Measurements from ENCODE around the gene ENDOG. TPM values are rescaled to one million over a fixed set of nuclear protein-coding genes. Genes with fewer than 3 reads are reported as not detected.
"Not testable (repeated sequence)": the region's sequence is repeated elsewhere in the genome, so short reads cannot be mapped to it uniquely, and the experiment has no call there.

ENDOG gene
- total RNA-seq, 2 experiments from 2014 or later = 19.0 to 22.3 TPM

DNA sequence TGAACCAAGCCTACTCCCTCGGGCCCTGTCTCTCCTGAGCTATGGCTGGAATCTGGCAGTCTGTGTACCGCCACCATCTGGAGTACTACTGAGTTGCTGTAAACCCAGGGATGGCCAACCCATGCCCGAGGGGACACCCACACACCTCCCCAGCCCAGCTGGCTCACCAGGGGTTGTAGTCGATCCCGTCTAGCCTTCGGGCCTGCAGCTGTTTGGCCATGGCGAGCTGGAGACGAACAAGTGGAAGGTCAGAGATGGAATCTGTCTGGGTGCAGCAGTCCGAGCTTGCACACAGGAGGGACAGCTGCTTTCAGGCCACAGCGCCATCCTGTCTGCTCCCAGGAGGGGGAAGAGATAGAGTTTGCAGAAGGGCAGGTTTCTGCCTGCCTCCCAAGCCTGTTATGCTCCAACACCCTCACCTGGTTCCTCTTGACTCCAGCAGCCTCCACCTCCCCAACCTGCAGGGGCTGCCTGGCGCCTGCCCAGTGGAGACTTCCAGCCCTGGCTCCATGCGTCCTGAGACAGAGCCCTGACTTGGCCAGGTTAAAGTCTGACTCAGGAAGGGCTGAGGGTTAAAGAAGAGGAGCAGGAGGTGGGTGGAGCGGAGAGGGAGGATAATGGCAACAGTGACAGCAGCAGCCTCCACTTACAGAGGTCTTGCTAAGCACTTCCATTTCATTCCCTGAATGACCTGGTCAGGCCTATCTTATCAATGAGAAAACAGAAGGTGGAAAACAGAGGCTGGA, 27.1 kb downstream of the ENDOG start:
- no peaks in the 10 kb centered on the region for H3K4me1 Mint-ChIP-seq
- CTCF ChIA-PET = interaction anchor here (2.4 to 2.7 kb wide), 2 partner anchors 27 to 82 kb away, joined by 6 to 8 read pairs; partner anchors contain the start of gene ENDOG
- ATAC-seq = no peak
- H3K27me3 Mint-ChIP-seq = no peaks in the 10 kb centered on the region
- peaks cover 6% of the 10 kb centered on the region for H3K36me3 Mint-ChIP-seq
- H3K4me3 Mint-ChIP-seq = no peak overlapping the region
- no peak for DNase-seq
- peaks cover 4% of the 10 kb centered on the region for H3K9me3 Mint-ChIP-seq (ENCODE audit: low read depth)
- no peak overlapping the region for H3K27ac Mint-ChIP-seq

DNA sequence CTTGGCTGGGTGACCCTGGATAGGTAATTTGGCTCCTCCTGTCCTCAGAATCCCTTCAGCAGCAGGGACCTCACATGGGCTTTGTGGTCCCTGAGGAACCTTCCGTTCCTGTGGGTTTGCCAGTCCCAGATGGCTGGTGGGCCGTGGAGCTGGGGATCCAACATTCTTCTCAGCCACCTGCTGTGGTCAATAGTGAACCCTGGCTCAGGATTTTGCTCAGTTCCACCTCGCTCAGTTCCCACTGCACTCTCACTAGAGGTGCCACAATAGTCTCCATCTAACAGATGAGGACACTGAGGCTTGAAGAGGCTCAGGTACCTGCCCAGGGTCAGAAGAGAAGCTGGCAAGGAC, 28.4 kb downstream of the ENDOG start:
- Mint-ChIP-seq H3K4me3 (no peak overlapping the region), H3K9me3 (ENCODE audit: low read depth) (peaks cover 4% of the 10 kb centered on the region), H3K27ac (no peak overlapping the region), H3K4me1 (no peaks in the 10 kb centered on the region), H3K27me3 (no peaks in the 10 kb centered on the region), H3K36me3 (peaks cover 14% of the 10 kb centered on the region)
- CTCF ChIA-PET = interaction anchor here (1.2 to 2.7 kb wide), 3 partner anchors 17 to 81 kb away, joined by 4 to 6 read pairs (median 4); partner anchors contain the start of gene SPOUT1
- ATAC-seq (no peak), DNase-seq (no peak)

DNA sequence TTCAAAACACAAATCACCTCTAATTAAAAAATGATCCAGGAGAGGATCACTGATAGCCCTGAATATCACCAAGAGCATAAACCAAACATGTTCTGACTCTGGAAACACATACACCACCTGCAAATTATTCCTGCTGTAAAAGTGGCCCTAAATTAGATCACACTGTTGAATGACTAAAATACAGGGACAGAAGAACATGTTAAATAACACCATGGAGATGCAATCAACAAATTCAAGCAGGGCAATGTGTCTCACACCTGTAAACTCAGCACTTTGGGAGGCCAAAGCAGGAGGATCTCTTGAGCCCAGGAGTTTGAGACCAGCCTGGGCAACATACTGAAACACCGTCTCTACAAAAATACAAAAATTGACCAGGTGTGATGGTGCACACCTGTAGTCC, 29.5 kb downstream of the ENDOG start:
- DNase-seq (no peak), ATAC-seq (no peak)
- CTCF ChIA-PET = interaction anchor here (1.5 kb wide), 1 partner anchor 16 kb away, joined by 4 read pairs; no protein-coding TSS in a partner anchor
- peaks cover 4% of the 10 kb centered on the region for H3K9me3 Mint-ChIP-seq (ENCODE audit: low read depth)
- no peak overlapping the region for H3K27ac Mint-ChIP-seq
- no peaks in the 10 kb centered on the region for H3K4me1 Mint-ChIP-seq
- H3K4me3 Mint-ChIP-seq = no peak overlapping the region
- H3K27me3 Mint-ChIP-seq = no peaks in the 10 kb centered on the region
- peaks cover 13% of the 10 kb centered on the region for H3K36me3 Mint-ChIP-seq

DNA sequence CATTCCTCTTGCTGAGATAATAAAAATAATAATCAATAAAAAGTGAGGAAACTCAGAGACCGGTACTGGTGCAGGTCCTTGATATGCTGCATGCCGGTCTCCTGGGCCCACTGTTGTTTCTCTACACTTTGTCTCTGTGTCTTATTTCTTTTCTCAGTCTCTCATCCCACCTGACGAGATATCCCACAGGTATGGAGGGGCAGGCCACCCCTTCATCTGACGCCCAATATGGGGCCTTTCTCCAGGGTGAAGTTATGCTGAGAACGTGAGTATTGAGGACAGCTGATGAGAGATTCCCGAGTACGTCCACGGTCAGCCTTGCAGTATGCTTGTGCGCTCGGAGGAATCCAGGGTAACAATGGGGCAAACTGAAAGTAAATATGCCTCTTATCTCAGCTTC, 32.7 kb downstream of the ENDOG start:
- H3K36me3 Mint-ChIP-seq = peaks cover 13% of the 10 kb centered on the region

DNA sequence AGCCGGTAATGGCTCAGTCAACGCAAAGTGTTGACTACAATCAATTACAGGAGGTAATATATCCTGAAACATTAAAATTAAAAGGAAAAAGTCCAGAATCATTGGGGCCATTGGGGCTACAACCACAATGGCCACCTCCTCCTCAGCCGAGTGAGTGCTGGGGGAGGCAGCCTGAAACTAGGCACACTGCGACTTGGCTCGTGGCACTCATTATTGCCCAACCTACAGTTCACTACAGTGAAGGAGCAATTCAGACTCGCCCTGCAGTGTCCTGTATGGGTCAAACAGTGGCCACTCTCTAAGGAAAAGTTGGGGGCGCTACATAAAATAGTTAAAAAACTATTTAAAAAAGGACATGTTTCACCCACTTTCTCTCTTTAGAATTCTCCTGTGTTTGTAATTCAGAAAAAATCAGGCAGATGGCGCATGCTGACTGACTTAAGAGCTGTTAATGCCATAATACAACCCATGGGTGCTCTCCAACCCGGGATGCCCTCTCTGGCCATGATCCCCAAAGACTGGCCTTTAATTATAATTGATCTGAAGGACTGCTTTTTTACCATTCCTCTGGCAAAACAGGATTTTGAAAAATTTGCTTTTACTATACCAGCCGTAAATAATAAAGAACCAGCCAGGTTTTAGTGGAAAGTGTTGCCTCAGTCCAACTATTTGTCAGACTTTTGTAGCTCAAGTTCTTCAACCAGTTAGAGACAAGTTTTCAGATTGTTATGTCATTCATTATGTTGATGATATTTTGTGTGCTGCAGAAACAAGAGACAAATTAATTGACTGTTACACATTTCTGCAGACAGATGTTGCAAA, 33.7 kb downstream of the ENDOG start:
- not testable (repeated sequence) for H3K27me3 Mint-ChIP-seq; H3K4me3 Mint-ChIP-seq; H3K27ac Mint-ChIP-seq; H3K9me3 Mint-ChIP-seq (ENCODE audit: low read depth); DNase-seq; H3K4me1 Mint-ChIP-seq
- CTCF ChIA-PET = interaction anchor here (0.7 to 3.1 kb wide), 8 partner anchors 11 to 295 kb away, joined by 3 to 25 read pairs (median 3); partner anchors contain the start of genes DOLPP1 and ENDOG
- H3K36me3 Mint-ChIP-seq = peaks cover 13% of the 10 kb centered on the region
- ATAC-seq = peak; percentile 42

More for the DNA sequence above, 32.7 kb downstream of the ENDOG start:
- CTCF ChIA-PET = interaction anchor here (1.5 to 1.7 kb wide), 2 partner anchors 12 to 17 kb away, joined by 4 read pairs; no protein-coding TSS in a partner anchor
- DNase-seq; ATAC-seq; H3K4me1 Mint-ChIP-seq; H3K27ac Mint-ChIP-seq; H3K9me3 Mint-ChIP-seq (ENCODE audit: low read depth); H3K4me3 Mint-ChIP-seq; H3K27me3 Mint-ChIP-seq: not testable (repeated sequence)

DNA sequence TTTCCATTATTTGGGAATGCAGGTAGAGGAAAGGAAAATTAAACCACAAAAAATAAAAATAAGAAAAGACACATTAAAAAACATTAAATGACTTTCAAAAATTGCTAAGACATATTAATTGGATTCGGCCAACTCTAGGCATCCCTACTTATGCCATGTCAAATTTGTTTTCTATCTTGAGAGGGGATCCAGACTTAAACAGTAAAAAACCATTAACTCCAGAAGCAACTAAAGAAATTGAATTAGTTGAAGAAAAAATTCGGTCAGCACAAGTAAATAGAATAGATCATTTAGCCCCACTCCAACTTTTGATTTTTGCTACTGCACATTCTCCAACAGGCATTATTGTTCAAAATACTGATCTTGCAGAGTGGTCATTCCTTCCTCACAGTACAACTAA, 34.3 kb downstream of the ENDOG start:
- not testable (repeated sequence) for H3K27ac Mint-ChIP-seq; ATAC-seq; DNase-seq; H3K27me3 Mint-ChIP-seq; H3K4me3 Mint-ChIP-seq; H3K9me3 Mint-ChIP-seq (ENCODE audit: low read depth); H3K4me1 Mint-ChIP-seq
- CTCF ChIA-PET = interaction anchor here (0.7 to 3.1 kb wide), 9 partner anchors 9 to 295 kb away, joined by 3 to 25 read pairs (median 3); partner anchors contain the start of genes DOLPP1 and ENDOG
- peaks cover 13% of the 10 kb centered on the region for H3K36me3 Mint-ChIP-seq

DNA sequence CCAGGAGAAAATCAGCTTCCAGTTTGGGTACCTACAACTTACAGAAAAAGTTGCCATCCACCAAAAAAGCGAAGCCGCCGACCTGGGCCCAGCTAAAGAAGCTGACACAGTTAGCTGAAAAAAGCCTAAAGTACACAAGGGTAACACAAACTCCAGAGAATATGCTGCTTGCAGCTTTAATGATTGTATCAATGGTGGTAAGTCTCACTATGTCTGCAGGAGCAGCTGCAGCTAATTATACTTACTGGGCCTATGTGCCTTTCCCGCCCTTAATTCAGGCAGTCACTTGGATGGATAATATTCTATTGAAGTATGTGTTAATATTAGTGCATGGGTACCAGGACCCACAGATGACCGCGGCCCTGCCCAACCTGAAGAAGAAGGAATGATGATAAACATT, 36.2 kb downstream of the ENDOG start:
- not testable (repeated sequence) for H3K27ac Mint-ChIP-seq; DNase-seq; H3K9me3 Mint-ChIP-seq (ENCODE audit: low read depth); H3K27me3 Mint-ChIP-seq; ATAC-seq; H3K4me3 Mint-ChIP-seq; H3K4me1 Mint-ChIP-seq
- CTCF ChIA-PET = interaction anchor here (1.4 to 3.1 kb wide), 3 partner anchors 9 to 72 kb away, joined by 3 to 25 read pairs (median 7); partner anchors contain the start of gene ENDOG
- peaks cover 11% of the 10 kb centered on the region for H3K36me3 Mint-ChIP-seq

DNA sequence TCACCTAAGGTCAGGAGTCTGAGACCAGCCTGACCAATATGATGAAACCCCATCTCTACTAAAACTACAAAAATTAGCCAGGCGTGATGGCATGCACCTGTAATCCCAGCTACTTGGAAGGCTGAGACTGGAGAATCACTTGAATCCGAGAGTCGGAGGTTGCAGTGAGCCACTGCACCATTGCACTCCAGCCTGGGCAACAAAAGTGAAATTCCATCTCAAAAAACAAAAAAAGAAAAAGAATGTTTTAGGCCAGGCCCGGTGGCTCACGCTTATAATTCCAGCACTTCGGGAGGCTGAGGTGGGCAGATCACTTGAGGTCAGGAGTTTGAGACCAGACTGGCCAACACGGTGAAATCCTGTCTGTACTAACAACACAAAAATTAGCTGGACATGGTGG, 40.2 kb downstream of the ENDOG start:
- H3K4me1 Mint-ChIP-seq; H3K27me3 Mint-ChIP-seq; CTCF ChIA-PET; ATAC-seq; H3K9me3 Mint-ChIP-seq (ENCODE audit: low read depth); H3K27ac Mint-ChIP-seq; H3K36me3 Mint-ChIP-seq; DNase-seq; H3K4me3 Mint-ChIP-seq: not testable (repeated sequence)

DNA sequence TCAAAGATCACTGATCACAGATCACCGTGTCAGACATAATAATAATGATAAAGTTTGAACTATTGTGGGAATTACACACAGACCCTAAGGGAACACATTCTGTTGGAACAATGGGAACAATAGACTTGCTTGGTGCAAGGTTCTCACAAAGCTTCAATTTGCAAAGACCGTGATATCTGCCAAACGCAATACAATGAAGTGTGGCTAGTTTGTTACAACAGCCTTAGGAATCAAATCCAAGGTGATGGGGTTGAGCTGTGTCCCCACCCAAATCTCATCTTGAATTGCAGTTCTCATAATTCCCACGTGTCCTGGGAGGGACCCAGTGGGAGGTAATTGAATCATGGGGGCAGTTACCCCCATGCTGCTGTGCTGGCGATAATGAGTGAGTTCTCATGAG, 42.6 kb downstream of the ENDOG start:
- CTCF ChIA-PET = interaction anchor here (0.8 to 9.8 kb wide), 4 partner anchors 15 to 78 kb away, joined by 3 to 162 read pairs (median 4); no protein-coding TSS in a partner anchor
- ATAC-seq = no peak
- H3K27me3 Mint-ChIP-seq = no peaks in the 10 kb centered on the region
- DNase-seq = no peak
- no peak overlapping the region for H3K27ac Mint-ChIP-seq
- H3K4me3 Mint-ChIP-seq = no peak overlapping the region
- peaks cover 6% of the 10 kb centered on the region for H3K4me1 Mint-ChIP-seq
- no peaks in the 10 kb centered on the region for H3K36me3 Mint-ChIP-seq
- H3K9me3 Mint-ChIP-seq (ENCODE audit: low read depth) = no peaks in the 10 kb centered on the region

DNA sequence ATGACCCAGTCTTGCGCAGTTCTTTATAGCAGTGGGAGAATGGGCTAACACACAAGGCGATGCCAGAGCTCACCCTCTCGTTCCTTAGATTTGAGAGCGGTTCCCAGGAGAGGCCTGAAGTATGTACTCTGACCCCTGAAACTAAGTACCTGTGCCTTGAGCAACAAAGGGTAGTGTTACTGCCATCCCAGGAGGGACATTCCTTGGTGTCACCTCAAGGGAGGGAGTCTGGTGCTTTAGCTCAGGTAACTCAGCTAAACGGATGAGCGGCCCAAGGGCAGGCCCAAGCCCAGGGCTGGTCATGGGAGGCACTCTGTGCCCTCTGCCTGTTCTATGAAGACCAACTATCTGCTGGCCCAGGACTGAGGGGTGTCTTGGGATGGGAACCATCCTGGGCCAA, 43.2 kb downstream of the ENDOG start:
- Mint-ChIP-seq H3K4me1 (peaks cover 6% of the 10 kb centered on the region), H3K27ac (no peak overlapping the region), H3K27me3 (no peaks in the 10 kb centered on the region), H3K4me3 (no peak overlapping the region), H3K9me3 (ENCODE audit: low read depth) (no peaks in the 10 kb centered on the region), H3K36me3 (no peaks in the 10 kb centered on the region)
- CTCF ChIA-PET = interaction anchor here (0.5 to 9.8 kb wide), 9 partner anchors 8 to 164 kb away, joined by 3 to 162 read pairs (median 3); no protein-coding TSS in a partner anchor
- DNase-seq (no peak), ATAC-seq (no peak)

DNA sequence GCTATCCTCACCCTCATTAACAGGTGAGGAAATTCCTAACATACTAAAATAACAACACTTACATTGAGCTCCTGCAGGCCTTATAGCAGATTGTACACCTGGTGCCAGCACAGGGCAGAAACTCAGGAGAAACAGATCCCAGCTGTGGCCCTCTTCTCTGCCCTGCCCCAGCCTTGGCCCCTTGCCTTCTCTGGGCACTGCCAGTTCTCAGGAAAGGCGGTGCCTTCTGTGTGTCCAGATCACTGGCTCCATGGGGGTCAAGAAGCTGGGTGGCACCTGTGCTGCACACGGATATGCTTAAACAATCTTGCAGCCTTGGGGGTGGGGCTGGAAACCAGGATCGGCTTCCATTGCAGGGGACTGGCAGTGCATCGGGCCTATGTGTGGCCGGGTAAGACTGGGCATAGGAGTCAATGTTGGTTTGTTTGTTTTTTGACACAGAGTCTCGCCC, 44.1 kb downstream of the ENDOG start:
- no peaks in the 10 kb centered on the region for H3K36me3 Mint-ChIP-seq
- peaks cover 6% of the 10 kb centered on the region for H3K4me1 Mint-ChIP-seq
- CTCF ChIA-PET = interaction anchor here (0.8 to 9.8 kb wide), 10 partner anchors 9 to 166 kb away, joined by 3 to 162 read pairs (median 4); partner anchors contain the start of gene SH3GLB2
- no peaks in the 10 kb centered on the region for H3K27me3 Mint-ChIP-seq
- DNase-seq (no peak), ATAC-seq (no peak)
- H3K27ac Mint-ChIP-seq = no peak overlapping the region
- no peaks in the 10 kb centered on the region for H3K9me3 Mint-ChIP-seq (ENCODE audit: low read depth)
- H3K4me3 Mint-ChIP-seq = no peak overlapping the region

DNA sequence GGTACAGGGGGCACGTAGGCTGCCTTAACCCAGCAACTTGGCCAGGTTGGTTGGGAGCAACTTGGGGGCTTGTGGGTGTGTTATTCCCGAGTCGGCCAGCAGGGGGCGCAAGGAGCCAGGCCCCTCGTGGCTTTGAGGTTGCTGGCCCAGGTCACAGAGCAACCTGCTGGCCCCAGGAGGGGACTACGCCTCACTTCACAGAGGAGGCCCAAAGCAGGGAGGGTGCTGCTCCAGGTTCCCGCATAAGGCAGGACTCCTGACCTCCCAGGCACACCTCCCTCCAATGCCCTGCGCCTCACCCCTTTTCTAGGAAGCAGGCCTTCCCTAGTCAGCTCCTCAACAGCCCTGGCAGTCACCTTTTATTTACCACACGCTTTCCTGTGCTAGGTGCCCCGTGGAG, 45.3 kb downstream of the ENDOG start:
- Mint-ChIP-seq H3K4me1 (peaks cover 6% of the 10 kb centered on the region), H3K4me3 (no peak overlapping the region), H3K9me3 (ENCODE audit: low read depth) (no peaks in the 10 kb centered on the region), H3K27me3 (no peaks in the 10 kb centered on the region), H3K36me3 (no peaks in the 10 kb centered on the region), H3K27ac (no peak overlapping the region)
- DNase-seq (peak; percentile 89), ATAC-seq (peak; percentile 93)
- CTCF ChIA-PET = interaction anchor here (0.7 to 9.8 kb wide), 19 partner anchors 10 to 493 kb away, joined by 3 to 162 read pairs (median 4); partner anchors contain the start of genes ENDOG, KYAT1, LRRC8A and PHYHD1

All from activated CD8-positive, alpha-beta memory T cell treated with anti-CD3 and anti-CD28 coated beads, Interleukin-2, amount 10 ng/mL, durations not matched to agents 7 days and 5 days (primary cell).